Activated CD8-positive, alpha-beta memory T cell treated with anti-CD3 and anti-CD28 coated beads for 1 hour (primary cell): ENCODE results near the gene LAMB3.
A peak's percentile ranks its signal among the peaks of the same experiment; 100 is the strongest.

Experiments
- DNase-seq, 2 donors: peaks; one replicate each; pipeline ENCODE4 v3.0.0-alpha.2; 2020; ENCODE audit warnings: low read depth in 1 of 2; ENCODE audit errors: extremely low read depth in 1 of 2

The LAMB3 gene

DNA sequence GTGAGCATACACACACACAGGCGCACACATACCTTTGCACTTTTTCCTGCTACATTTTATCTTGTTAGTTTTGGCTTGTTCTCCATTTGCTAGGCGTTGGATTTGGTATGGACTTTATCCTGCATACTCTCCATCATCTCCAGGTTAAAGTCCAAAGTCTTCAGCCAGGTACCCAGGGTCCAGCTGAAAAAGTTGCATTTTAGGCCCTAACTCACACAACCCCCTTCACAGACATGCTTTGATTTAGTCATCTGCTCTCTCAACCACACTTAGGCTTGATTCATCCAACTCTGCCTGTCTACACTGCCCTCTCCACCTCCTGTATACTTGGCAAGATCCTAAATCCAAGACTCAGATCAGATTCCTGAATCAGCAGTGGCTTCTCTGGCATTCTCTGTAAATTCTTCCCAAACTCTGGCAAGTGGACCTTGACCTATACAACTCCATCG is 10.7 kb upstream of the LAMB3 start:
- DNase-seq = no peak

DNA sequence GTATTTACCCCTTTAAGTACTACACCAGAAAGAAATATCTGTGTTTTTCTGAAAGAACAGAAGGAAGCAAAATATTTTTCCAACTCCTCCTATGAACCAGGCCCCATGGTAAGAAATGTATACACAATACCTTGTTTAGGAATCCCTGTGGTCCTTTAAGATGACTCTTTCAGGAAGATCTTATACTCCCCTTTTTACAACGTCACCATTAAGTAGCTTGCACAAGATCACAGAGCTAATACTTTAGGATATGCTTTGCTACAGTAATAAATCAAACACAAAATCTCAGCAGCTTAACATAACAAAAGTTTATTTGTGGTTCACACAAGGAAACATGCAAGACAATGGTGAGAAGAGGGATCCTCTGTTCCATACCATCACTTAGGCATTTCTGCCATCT is 8.8 kb upstream of the LAMB3 start:
- no peak for DNase-seq

DNA sequence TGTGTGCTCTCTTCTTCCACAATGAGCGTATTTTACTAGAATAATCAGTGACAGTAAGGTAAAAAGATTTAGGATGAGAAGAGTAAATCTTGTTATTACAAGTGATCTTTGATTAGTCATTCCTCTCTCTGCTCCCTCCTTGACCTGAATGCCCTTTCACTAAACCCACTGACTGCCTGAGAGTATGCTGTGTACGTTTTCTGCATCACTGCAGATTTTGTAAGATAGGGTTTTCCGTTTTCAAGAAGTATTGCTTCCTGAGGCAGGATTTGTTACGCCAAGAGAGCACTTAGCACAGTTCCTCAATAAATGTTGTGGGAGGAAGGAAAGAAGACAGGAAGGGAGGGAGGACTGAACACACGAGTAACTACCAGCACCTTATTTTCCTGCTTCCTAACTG is 7.7 kb upstream of the LAMB3 start:
- no peak for DNase-seq

DNA sequence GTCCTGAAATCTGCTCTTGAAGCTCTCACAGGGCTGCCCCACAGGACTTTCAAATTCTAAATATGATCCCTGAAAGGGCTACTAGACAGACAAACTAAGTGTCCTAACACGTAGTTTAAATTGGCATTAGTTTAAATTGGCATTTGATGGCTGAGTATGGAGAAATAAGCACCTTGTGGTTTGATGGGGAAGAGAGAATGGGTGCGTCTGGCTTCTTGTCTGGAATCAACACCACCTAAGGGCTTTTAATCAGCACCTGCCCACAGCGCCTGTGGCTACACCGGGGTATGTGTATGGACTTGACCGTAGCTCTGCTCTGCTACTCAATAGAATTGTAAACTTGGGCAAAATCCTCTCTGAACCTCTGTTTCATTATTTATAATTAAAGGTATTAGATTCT is 5.7 kb upstream of the LAMB3 start:
- DNase-seq = no peak

DNA sequence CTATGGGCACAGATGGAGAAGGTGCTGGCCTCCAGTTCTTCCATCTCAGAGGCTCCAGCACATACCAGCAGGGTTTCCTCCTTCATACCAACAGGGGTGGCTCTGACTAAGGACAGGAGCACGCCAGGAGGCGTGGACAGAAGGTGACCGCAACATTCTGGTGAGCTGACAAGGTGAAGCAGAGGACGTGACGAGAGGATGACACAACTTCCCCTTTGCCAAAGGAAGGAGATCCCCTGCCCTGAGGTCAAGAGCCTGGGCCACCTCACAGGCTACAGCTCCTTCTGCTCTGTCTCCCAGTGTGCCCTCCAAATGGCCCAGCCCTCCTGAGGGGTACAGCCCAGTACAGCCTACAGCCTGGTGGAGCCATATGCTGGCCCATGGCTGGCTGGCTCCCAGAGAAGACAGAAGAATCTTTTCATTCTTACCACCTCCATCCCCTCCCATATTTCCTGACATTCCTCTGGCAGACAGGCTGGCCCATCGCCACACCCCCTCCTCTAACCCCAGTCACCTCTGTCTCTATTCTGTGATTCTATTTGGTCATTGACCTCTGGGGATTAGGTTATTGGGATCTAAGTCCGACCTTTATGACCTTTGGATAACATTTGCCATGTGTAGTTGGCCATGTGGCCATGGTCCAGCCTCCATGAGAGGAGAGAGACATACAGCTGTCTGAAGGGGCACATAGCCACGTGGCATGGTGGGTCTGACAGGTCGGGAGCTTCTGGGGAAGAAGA is 5.1 kb upstream of the LAMB3 start:
- DNase-seq = no peak

DNA sequence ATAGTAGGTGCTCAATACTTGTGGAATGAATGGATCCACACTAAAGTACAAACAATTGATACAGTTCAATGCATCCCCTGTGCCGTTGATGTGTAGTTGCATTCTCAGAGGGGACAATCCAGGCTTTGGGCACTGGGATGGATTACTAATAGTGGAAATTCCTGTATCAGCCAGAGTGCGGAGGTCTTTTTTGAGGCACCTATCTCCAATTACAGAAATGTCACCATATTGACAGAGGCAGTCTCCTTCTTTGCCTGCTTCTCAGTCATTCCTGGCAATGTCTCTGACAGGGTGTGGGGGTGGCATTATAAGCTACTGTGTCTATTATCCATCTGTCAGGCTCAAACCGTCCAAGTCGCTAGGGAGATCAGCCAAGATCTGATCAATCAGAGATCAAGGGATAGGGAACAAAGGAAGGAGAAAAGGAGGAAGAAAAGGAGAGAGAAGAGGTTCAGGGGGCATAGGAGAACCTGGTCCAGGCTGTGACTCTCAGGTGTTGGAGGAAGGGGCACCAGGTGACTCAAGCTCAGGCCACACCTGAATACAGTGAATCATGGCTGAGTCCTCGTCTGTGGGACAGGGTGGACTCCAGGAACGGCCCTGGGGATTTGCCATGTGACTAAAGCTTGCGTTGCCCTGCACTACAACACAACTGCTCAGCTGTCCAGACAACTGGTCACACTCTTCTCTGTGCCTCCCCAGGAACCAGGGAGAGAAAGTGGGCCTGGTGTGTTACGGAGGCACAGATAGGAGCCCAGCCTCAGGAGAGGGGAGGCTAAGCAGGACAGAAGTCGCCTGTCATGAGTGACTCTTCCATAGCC is 3.4 kb upstream of the LAMB3 start:
- DNase-seq = no peak

DNA sequence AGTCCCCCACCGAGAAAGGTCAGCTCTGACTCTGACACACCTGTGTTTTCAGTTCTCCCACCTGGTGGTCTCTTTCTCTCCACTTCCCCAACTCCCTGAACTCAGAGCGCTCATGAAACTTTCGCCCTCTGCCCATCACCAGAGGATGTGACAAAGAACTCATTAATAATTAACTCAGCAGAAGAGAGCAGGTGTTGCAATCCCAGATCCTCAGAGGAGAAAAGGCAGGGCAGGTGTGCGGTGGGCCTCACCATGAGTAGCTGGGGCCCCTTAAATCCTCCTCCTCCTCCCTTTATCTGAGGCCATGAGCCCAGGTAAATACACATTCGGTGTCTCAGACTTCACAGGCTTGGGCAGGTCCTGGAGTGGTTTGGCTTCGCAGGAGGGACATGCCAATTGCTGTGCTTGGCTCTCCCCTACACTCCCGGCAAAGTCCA is 1.7 kb upstream of the LAMB3 start:
- DNase-seq = no peak

DNA sequence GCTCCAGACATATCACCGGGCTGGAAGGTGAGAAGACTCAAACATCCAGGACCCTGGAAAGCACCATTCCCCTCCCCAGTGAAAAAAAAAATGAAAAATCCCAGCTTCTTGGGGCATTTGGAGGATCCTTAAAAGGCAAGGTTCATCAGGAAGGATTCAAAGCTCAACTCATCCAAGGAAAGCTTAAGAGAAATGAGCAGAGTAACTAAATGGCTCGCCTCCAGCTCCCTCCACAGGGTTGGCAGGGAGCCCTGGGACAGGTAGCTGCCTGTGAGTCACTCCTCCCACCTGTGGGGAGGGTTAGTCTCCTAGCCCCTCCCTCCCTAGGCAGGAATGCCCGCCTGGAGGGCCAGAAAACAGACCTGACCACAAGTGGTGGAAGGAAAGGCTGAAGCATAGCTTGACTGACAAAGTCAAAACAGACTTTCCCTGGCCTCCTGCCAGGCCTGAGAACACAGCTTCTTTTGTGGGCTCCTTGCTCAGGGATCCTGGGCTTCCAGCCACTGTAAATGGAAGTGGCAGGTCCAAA is 712 bp upstream of the LAMB3 start:
- no peak for DNase-seq

DNA sequence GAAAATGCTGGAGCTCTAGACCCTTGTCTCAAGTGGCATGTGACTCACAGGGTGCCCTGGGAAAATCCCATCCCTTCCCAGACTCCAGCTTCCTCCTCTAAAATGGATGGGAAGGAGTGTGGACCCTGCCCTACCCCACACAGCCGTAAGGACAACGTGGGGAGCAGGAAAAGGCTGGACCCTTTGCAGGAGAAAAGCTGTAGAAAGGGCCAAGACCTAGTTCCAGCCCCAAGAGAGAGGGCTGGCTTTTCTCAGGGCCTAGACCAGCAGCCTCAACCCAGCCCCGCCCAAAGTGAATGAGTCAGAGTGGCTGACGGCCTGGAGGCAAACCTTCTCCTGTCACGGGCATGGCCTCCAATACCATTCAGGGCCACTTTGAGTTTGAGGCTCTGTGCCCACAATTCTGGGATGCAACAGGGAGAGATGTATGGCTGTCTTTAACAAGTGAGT is 1.1 kb downstream of the LAMB3 start:
- peak in 1 of 2 donors; percentile 16 for DNase-seq

DNA sequence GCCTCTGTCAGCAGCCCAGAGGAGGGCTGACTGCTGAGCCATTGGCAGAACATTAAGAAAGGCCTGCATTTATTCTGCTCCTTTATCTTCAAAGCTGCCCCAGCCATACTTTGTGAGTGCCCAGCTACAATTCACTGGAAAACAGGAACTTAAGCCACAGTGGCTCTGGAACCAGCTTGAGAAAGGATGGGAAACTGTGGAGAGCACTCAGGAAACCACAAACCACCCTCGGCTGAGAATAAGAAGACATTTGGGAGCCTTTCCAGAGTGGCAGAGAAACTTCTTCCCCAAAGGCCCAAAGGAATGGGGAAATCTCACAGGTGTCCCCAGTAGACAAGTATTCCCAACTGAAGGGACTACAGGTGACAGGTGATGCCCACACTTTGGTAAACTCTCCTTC is 1.8 kb downstream of the LAMB3 start:
- no peak for DNase-seq

DNA sequence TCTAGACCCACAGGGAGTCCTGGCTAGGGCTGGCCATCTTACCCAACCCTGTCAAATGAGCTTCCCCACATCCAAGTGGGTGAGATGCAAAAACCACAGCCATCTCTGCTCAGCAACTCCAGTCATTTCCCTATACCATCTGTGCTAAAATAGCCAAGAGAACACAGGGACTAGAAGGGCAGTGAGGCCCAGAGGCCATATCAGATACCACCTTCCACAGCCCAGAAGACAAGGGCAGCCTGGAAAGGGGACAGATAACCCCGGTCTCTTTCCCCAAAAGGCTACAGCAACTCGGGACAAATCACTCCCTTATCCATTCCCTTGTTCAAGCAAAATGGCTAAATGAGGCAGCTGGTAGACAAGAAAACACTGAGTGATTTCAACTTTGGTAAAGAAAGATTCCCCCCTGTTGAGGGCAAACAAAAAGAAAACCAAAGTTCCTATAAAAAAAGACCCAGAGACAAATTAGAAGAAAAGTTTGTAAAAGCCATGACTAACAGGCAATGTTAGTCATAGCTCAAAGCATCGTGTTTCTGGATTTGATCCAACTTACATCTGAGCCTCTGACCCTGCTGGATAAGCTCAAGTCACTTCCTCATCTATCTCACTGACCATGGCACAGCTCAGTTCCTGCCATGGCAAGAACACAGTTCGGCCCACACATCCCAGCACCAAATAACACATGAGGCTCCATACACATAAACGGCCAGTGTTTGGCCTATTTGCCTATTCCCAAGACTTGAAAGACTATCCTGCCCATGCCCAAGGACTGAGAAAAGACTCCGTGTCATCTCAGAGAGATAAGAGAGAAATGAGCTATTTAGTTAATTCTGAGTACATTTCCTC is 3.1 kb downstream of the LAMB3 start:
- DNase-seq = no peak

DNA sequence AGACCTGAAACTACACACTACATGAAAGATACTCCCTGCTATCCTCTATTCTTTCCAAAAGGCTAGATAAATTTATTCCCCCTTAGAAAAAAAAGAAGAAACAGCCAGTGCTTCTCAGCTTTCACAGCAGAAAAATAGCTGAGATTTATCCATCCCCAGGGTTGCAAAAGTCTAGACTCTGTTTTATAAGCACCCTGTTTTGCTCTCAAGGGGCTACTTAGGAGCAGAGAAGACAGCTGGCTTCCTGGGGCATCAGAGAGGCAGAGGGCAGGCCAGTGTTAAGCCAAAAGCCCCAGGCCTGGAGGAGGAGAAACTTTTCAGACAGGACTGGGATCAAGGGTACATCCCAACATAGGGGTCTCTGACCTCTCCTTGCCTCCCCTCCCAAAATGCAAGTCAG is 3.9 kb downstream of the LAMB3 start:
- no peak for DNase-seq

DNA sequence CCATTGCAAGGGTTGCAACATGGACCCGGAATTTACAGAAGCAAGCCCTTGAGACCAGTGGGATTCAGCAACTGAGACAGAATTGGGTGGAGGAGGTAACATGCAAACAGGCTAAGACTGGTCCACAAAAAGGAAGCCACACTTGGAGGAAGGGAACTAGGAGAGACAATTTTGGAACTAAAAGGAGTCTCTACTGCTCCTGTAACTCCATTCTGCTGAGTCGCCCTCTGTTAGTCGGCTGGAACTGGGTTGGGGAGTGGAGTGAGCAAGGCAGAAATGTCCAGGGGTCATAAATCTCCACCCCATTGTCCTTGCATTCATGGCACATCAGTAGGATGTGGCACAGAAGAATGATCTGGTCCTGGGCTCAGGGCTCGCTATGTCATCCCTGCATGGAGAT is 5.1 kb downstream of the LAMB3 start:
- no peak for DNase-seq

DNA sequence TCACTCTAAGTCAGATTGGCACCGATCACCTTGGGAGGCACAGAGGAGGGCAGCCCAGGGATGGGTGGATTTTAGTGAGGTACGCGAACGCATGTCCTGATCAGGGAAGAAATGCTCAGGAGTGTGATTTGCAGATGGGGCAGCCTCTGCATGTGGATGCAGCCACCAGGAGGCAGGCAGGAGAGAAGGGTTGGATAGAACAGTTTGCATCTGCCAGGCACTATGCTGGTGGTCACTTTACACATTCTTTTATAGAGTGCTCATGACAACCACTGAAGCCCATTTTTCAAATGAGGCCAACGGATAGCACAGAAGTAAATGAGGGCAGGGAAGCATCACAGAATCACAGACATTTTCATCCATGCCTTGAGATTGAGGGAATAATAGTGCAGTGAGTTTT is 5.7 kb downstream of the LAMB3 start:
- no peak for DNase-seq

DNA sequence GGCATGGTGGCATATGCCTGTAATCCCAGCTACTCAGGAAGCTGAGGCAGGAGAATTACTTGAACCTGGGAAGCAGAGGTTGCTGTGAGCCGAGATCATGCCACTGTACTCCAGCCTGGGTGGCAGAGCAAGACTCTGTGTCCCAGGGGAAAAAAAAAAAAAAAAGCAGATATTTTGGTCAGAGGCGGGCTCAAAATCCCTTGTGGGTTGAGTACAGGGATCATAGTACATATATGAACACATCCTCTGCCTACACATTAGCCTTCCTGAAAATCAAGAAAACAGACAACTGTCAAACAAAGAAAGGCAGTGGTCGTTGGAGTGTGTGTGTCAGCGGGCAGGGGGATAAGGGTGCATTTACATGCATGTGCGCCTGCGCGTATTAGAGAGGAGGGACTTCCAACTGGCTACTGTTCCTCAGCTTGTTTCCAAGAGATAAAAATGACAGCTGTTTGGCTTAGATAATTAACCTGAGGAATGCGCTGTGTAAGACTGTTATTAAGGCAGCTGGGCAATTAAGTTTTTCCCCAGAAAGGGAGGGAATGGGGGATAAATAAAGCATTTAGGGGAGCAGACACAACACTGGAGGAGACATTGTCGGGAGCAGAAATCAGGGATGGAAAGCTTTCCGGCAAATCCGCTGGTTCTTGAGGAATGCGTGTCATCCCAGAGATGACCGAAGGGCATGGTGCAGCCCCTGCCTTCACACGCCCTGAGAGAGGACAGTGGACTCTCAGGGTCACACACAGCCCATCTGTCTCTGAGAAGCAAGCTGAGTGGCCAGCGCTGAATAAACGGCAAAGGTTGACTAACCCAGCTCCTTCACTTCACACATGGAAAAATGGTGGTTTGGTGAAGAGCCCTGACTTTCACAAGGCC is 6.4 kb downstream of the LAMB3 start:
- no peak for DNase-seq

DNA sequence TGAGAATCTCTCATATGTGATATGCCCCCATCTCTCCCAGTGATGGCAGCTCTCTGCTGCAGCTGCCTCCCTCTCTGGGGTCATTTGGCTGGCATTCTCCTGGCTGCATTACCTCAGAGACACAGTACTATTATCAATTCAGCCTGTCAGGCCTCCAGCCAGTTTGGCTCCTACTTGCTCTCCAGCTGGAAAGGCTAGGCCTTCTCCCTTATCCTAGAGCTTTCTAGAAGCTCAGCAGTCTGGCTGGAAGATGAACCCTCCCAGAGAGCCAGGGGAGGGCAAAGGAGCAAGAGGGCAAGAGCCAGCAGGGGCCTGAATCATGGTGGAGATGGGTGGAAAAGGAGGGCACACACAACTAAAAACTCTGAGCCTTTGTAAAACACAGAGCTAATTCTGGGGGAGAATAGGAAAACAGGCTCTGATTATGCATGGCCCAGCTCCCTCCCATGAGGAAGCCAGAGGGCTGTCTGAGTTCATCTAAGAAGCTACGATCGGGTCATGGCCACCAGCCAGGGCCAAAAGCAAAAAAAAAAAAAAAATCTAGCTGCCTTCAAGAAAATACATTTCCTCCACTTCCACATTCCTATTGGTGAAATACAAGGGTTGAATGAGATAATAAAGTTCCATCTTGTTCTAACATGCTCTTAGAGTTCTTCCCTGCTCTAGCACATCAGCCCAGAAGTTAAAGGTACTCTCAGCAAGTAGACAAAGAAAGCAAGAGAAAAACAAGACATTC is 8.8 kb downstream of the LAMB3 start:
- no peak for DNase-seq

DNA sequence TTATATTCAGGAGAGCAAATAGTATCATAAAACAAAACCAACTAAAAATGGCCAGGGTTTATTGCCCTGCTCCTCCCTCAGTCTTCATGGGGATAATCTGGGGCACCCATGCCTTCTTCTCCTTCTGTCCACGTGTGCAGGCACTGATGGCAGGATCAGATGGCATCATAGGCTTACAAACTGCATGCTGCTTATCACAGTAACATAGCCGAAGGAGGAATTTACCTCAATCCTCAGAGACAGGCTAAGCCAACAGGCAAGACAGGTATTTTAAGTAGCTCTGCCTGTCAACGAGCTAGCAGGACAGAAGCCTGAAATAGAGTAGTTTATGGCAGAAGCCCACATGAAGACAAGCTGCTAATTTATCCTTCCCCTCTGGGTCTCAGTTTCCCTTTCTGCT is 9.4 kb downstream of the LAMB3 start:
- no peak for DNase-seq

DNA sequence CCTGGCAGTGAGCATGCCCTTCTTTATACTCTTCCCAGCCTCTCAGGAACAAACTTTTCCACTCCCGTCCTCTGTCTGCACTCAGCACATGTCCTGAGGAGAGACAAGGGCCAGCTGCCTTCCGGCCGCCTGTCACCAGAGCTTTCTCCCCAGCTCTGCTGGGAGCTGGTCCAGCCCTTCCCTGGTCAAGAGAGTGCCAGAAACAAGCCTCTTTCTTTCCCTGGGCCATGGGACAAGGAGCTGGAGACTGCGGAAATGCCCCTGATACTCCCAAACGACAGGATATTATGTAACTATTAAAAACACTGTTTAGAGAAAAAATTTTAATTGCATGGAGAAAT is 10.4 kb downstream of the LAMB3 start:
- no peak for DNase-seq

DNA sequence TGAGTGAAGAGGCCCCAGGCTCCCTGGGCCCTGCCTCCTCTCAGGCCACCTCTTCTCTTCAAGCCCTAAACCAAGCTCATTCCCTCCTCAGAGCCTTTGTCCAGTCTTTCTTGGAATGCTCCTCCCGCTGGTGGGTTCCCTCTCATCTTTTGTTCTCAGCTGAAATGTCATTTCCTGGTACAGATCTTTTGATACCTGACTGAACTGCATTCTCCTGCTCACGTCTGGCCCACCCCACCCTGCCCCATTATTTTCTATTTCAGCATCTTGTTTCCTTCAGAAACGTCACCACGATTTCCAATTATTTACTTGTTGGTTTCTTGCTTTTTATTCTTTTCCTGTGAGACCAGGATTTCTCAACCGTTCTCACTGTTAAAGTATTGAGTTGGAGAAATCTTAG is 16.4 kb downstream of the LAMB3 start:
- DNase-seq = no peak
